BJ (cell line): ENCODE results near the gene PLPPR1. TPM values are rescaled to one million over a fixed set of nuclear protein-coding genes. Genes with fewer than 3 reads are reported as not detected.

ENCODE experiments used
- CTCF ChIA-PET: fragments of 350-600 bp; formaldehyde crosslinking; extraction: SDS; loops from one replicate; lab custom pipeline; 2021; ENCODE audit warnings: antibody characterized with exemption, inconsistent platforms; lab: Yijun Ruan, JAX
- POLR2A ChIA-PET: fragments of 300-600 bp; sonication (Branson Sonifier 250); formaldehyde crosslinking; extraction: SDS; loops from one replicate; lab custom pipeline; 2021; ENCODE audit warnings: antibody characterized with exemption; lab: Charles Lee
- DNase-seq: peaks from one replicate; pipeline ENCODE4 v3.0.0-alpha.2; 2011; ENCODE audit warnings: low read depth
- H3K27me3 ChIP-seq: 2 replicates; pipeline ENCODE4 v1.6.0; 2011; ENCODE audit warnings: low read length; ENCODE audit not compliant: control insufficient read depth, insufficient read depth
- H3K36me3 ChIP-seq: 2 replicates; pipeline ENCODE4 v1.5.1; 2011; ENCODE audit warnings: low read length; ENCODE audit not compliant: control insufficient read depth, insufficient read depth
- H3K4me3 ChIP-seq: 2 replicates; pipeline ENCODE4 v1.5.1; 2011; ENCODE audit warnings: low read depth, mild to moderate bottlenecking, control low read depth, low read length
- CTCF ChIP-seq: IDR thresholded peaks from 2 replicates; pipeline ENCODE4 v1.5.1; 2011; ENCODE audit warnings: low read depth, mild to moderate bottlenecking, control low read depth, inconsistent platforms, low read length, moderate library complexity; ENCODE audit not compliant: insufficient read depth
- polyA plus RNA-seq: library from polyadenylated mRNA; depleted of rRNA; stranded (reverse); fragments of >200 nt; gene quantifications from 2 replicates; pipeline ENCODE4 v1.2.3, GENCODE V29; 2011

PLPPR1 gene
- polyA plus RNA-seq, 1 experiment, result not detected

GRCh38 chr9:101200852-101201251 is 172.3 kb downstream of the PLPPR1 start:
- no peak overlapping the region for H3K4me3 ChIP-seq
- no peak for DNase-seq
- no peak for TF ChIP-seq CTCF
- ChIA-PET CTCF (no interaction called here), POLR2A (no interaction called here)
- no peaks in the 10 kb centered on the region for H3K27me3 ChIP-seq
- no peaks in the 10 kb centered on the region for H3K36me3 ChIP-seq

GRCh38 chr9:101201630-101202029 is 173.1 kb downstream of the PLPPR1 start:
- Histone ChIP-seq H3K27me3 (no peaks in the 10 kb centered on the region), H3K4me3 (no peak overlapping the region), H3K36me3 (no peaks in the 10 kb centered on the region)
- no peak for DNase-seq
- ChIA-PET CTCF (no interaction called here), POLR2A (no interaction called here)
- no peak for TF ChIP-seq CTCF

GRCh38 chr9:101209670-101210069 is 181.1 kb downstream of the PLPPR1 start:
- no peak for DNase-seq
- POLR2A ChIA-PET, result no interaction called here
- no peaks in the 10 kb centered on the region for H3K27me3 ChIP-seq
- no peak for TF ChIP-seq CTCF
- CTCF ChIA-PET, result no interaction called here
- H3K36me3 ChIP-seq, result no peaks in the 10 kb centered on the region
- no peak overlapping the region for H3K4me3 ChIP-seq

GRCh38 chr9:101212661-101213060 is 184.1 kb downstream of the PLPPR1 start:
- Histone ChIP-seq H3K27me3 (no peaks in the 10 kb centered on the region), H3K4me3 (no peak overlapping the region), H3K36me3 (no peaks in the 10 kb centered on the region)
- ChIA-PET CTCF (no interaction called here), POLR2A (no interaction called here)
- no peak for TF ChIP-seq CTCF
- DNase-seq, result no peak

GRCh38 chr9:101219030-101219429 is 190.5 kb downstream of the PLPPR1 start:
- TF ChIP-seq CTCF, result no peak
- H3K27me3 ChIP-seq, result no peaks in the 10 kb centered on the region
- CTCF ChIA-PET, result no interaction called here
- no peaks in the 10 kb centered on the region for H3K36me3 ChIP-seq
- DNase-seq, result no peak
- H3K4me3 ChIP-seq, result no peak overlapping the region
- POLR2A ChIA-PET, result no interaction called here
